ENCODE results near the gene EI24.

EI24 gene

GRCh38 chr11:125600663-125601062, 31.4 kb downstream of the EI24 start:
- Histone ChIP-seq H3K9me3 (ENCODE audit: insufficient read depth, low read depth, low read length) (no peaks in the 10 kb centered on the region), H3K27ac (ENCODE audit: low read depth, low read length) (no peak overlapping the region), H3K36me3 (ENCODE audit: insufficient read depth, low read length) (peaks cover 94% of the 10 kb centered on the region), H3K9ac (ENCODE audit: low read depth, low read length) (no peak overlapping the region), H3K4me1 (ENCODE audit: insufficient read depth, low read length) (no peaks in the 10 kb centered on the region), H3K4me3 (ENCODE audit: low read length) (no peak overlapping the region), H3K27me3 (ENCODE audit: insufficient read depth, low read length) (no peaks in the 10 kb centered on the region)
- WGBS: 98% methylated on average over 2 of the region's 2 CpGs

DNA sequence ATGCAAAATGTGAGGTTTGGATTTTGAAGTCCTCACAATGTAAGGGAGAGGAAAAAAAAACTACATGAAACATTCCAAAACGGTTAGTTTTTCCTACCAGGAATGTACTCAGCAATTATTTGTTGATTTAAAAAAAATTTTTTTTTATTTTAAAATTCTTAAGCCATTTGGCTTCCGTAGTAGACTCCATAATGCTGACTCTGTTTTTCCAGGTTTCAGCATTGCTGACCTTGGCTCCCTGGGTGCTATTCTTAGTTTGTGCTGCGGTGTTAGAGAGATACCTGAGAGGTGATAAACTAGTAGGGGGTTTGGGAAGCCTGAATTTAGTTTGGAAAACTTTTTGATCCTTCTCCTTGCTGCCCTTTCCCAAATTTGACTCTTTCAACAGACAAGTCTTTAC, 33.9 kb downstream of the EI24 start:
- H3K9ac ChIP-seq (ENCODE audit: low read depth, low read length): no peak overlapping the region
- peaks cover 97% of the 10 kb centered on the region for H3K36me3 ChIP-seq (ENCODE audit: insufficient read depth, low read length)
- H3K27ac ChIP-seq (ENCODE audit: low read depth, low read length): no peak overlapping the region
- H3K9me3 ChIP-seq (ENCODE audit: insufficient read depth, low read depth, low read length): no peaks in the 10 kb centered on the region
- 94% methylated on average over 2 of the region's 3 CpGs for WGBS
- H3K4me1 ChIP-seq (ENCODE audit: insufficient read depth, low read length): no peaks in the 10 kb centered on the region
- no peak overlapping the region for H3K4me3 ChIP-seq (ENCODE audit: low read length)
- no peaks in the 10 kb centered on the region for H3K27me3 ChIP-seq (ENCODE audit: insufficient read depth, low read length)

DNA sequence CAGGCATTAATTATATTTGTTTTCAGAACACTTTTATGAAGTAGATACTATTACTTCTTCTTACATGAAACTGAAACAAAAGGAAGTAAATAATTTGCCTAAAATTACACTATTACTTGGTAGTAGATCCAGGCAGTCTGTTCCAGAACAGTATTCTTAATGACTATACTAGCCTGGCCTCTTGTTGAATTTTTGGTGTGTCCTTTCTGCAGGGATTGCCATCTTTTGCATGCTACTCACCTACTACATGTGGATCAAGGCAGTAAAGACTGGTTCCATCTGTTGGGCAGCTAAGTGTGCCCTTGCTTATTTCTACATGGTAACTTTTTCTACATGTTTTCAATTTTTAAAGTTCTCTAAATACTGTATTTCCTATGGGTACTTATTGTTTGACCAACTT, 36.1 kb downstream of the EI24 start:
- no peaks in the 10 kb centered on the region for H3K4me1 ChIP-seq (ENCODE audit: insufficient read depth, low read length)
- H3K9me3 ChIP-seq (ENCODE audit: insufficient read depth, low read depth, low read length): no peaks in the 10 kb centered on the region
- no peak overlapping the region for H3K4me3 ChIP-seq (ENCODE audit: low read length)
- peaks cover 99% of the 10 kb centered on the region for H3K36me3 ChIP-seq (ENCODE audit: insufficient read depth, low read length)
- H3K27me3 ChIP-seq (ENCODE audit: insufficient read depth, low read length): no peaks in the 10 kb centered on the region
- H3K9ac ChIP-seq (ENCODE audit: low read depth, low read length): no peak overlapping the region
- H3K27ac ChIP-seq (ENCODE audit: low read depth, low read length): no peak overlapping the region

DNA sequence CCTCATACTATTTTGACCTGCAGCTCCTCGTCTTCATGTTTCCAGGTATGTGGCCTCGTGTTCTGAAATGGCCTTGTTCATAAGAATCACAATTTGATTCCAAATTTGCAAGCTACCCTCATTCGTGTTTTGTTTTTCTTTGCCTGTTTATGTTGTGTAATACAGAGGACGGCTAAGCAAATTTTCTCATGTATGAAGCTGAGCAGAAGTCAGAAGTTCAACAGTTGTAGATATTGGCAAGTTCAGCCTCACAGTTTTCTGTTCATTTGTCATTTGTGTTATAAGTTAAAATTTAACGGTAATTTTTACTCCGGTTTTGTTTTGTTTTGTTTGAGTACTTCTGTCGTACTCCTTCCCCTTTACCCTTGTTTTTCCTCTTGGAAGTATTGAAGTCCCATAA, 40.3 kb downstream of the EI24 start:
- H3K36me3 ChIP-seq (ENCODE audit: insufficient read depth, low read length): peaks cover 99% of the 10 kb centered on the region
- WGBS: 86% methylated on average over 7 of the region's 7 CpGs

DNA sequence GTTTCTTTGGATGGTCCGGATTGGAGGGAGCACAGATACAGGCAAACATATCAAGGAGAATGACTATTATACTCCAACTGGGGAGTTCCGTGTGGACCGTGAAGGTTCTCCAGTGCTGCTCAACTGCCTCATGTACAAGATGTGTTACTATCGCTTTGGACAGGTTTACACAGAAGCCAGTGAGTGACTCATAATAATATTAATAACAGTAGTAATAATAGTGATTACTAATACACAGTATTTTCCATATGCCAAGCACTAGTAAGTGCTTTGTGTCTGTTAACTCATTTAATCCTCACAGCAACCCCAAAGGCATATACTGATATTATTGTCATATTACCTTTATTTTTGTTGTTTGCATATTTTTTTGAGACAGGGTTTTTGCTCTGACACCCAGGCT, 49.1 kb downstream of the EI24 start:
- H3K9me3 ChIP-seq (ENCODE audit: insufficient read depth, low read depth, low read length): no peaks in the 10 kb centered on the region
- no peak overlapping the region for H3K27ac ChIP-seq (ENCODE audit: low read depth, low read length)
- peaks cover 92% of the 10 kb centered on the region for H3K36me3 ChIP-seq (ENCODE audit: insufficient read depth, low read length)
- H3K27me3 ChIP-seq (ENCODE audit: insufficient read depth, low read length): no peaks in the 10 kb centered on the region
- H3K4me1 ChIP-seq (ENCODE audit: insufficient read depth, low read length): no peaks in the 10 kb centered on the region
- H3K9ac ChIP-seq (ENCODE audit: low read depth, low read length): no peak overlapping the region
- WGBS: 94% methylated on average over 4 of the region's 4 CpGs
- no peak overlapping the region for H3K4me3 ChIP-seq (ENCODE audit: low read length)

More for the DNA sequence above, 40.3 kb downstream of the EI24 start:
- Histone ChIP-seq H3K4me3 (ENCODE audit: low read length) (no peak overlapping the region), H3K27ac (ENCODE audit: low read depth, low read length) (no peak overlapping the region), H3K27me3 (ENCODE audit: insufficient read depth, low read length) (no peaks in the 10 kb centered on the region), H3K4me1 (ENCODE audit: insufficient read depth, low read length) (no peaks in the 10 kb centered on the region), H3K9me3 (ENCODE audit: insufficient read depth, low read depth, low read length) (no peaks in the 10 kb centered on the region), H3K9ac (ENCODE audit: low read depth, low read length) (no peak overlapping the region)

GRCh38 chr11:125621995-125622394, 52.7 kb downstream of the EI24 start:
- Histone ChIP-seq H3K9me3 (ENCODE audit: insufficient read depth, low read depth, low read length) (no peaks in the 10 kb centered on the region), H3K36me3 (ENCODE audit: insufficient read depth, low read length) (peaks cover 61% of the 10 kb centered on the region), H3K27ac (ENCODE audit: low read depth, low read length) (no peak overlapping the region), H3K4me3 (ENCODE audit: low read length) (no peak overlapping the region), H3K9ac (ENCODE audit: low read depth, low read length) (no peak overlapping the region), H3K4me1 (ENCODE audit: insufficient read depth, low read length) (peaks cover under 1% of the 10 kb centered on the region; the same call in 1 of the 2 replicates), H3K27me3 (ENCODE audit: insufficient read depth, low read length) (no peaks in the 10 kb centered on the region)
- 91% methylated on average over 2 of the region's 2 CpGs for WGBS

DNA sequence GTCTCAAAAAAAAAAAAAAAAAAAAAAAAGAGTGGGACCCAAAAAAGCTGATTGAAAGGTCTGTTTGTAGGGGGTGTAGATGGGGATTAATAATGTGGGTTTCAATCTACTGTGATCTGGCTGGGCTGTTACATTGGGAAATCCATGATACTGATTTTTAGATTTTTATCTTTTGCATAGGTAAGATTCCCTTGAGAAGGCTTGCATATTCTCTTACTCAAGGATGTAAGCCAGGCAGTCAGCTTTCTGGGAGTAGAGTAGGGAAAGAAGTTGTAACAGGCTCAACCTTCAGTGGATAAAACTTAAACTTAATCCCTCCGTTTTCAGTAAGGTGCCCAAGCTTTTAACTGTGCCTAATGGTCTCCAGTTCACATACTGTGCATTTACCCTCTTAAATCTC, 53.8 kb downstream of the EI24 start:
- 89% methylated on average over 1 of the region's 1 CpG for WGBS
- peaks cover 61% of the 10 kb centered on the region for H3K36me3 ChIP-seq (ENCODE audit: insufficient read depth, low read length)

GRCh38 chr11:125624756-125625213, 55.5 kb downstream of the EI24 start, which contains the start of gene CHEK1:
Gene CHEK1 (plus strand): TSS chr11:125625163. CDS start chr11:125626769, 1,606 bp downstream.
- H3K36me3 ChIP-seq (ENCODE audit: insufficient read depth, low read length): peaks cover 61% of the 10 kb centered on the region
- H3K4me1 ChIP-seq (ENCODE audit: insufficient read depth, low read length): peaks cover 11% of the 10 kb centered on the region; the same call in 1 of the 2 replicates
- no peaks in the 10 kb centered on the region for H3K9me3 ChIP-seq (ENCODE audit: insufficient read depth, low read depth, low read length)
- H3K27ac ChIP-seq (ENCODE audit: low read depth, low read length): peak within 1 kb of the TSS; percentile 98
- H3K9ac ChIP-seq (ENCODE audit: low read depth, low read length): peak within 1 kb of the TSS; percentile 97
- no peaks in the 10 kb centered on the region for H3K27me3 ChIP-seq (ENCODE audit: insufficient read depth, low read length)
- H3K4me3 ChIP-seq (ENCODE audit: low read length): peak within 1 kb of the TSS; percentile 69
- 83% methylated on average over 8 of the region's 9 CpGs for WGBS

More for the DNA sequence above, 53.8 kb downstream of the EI24 start:
- peaks cover 11% of the 10 kb centered on the region; the same call in 1 of the 2 replicates for H3K4me1 ChIP-seq (ENCODE audit: insufficient read depth, low read length)
- H3K4me3 ChIP-seq (ENCODE audit: low read length): no peak overlapping the region
- H3K9ac ChIP-seq (ENCODE audit: low read depth, low read length): no peak overlapping the region
- H3K9me3 ChIP-seq (ENCODE audit: insufficient read depth, low read depth, low read length): no peaks in the 10 kb centered on the region
- no peak overlapping the region for H3K27ac ChIP-seq (ENCODE audit: low read depth, low read length)
- no peaks in the 10 kb centered on the region for H3K27me3 ChIP-seq (ENCODE audit: insufficient read depth, low read length)

- H3K9ac ChIP-seq (ENCODE audit: low read depth, low read length): peak overlapping the region; percentile 97
- H3K4me3 ChIP-seq (ENCODE audit: low read length): peak overlapping the region; percentile 69
- H3K4me1 ChIP-seq (ENCODE audit: insufficient read depth, low read length): peaks cover 11% of the 10 kb centered on the region; the same call in 1 of the 2 replicates
- 8% methylated on average over 20 of the region's 20 CpGs for WGBS
- peaks cover 61% of the 10 kb centered on the region for H3K36me3 ChIP-seq (ENCODE audit: insufficient read depth, low read length)
- H3K9me3 ChIP-seq (ENCODE audit: insufficient read depth, low read depth, low read length): no peaks in the 10 kb centered on the region
- no peaks in the 10 kb centered on the region for H3K27me3 ChIP-seq (ENCODE audit: insufficient read depth, low read length)
- peak overlapping the region; percentile 98 for H3K27ac ChIP-seq (ENCODE audit: low read depth, low read length)
Observed at GRCh38 chr11:125625225-125625629, 56.0 kb downstream of the EI24 start.

DNA sequence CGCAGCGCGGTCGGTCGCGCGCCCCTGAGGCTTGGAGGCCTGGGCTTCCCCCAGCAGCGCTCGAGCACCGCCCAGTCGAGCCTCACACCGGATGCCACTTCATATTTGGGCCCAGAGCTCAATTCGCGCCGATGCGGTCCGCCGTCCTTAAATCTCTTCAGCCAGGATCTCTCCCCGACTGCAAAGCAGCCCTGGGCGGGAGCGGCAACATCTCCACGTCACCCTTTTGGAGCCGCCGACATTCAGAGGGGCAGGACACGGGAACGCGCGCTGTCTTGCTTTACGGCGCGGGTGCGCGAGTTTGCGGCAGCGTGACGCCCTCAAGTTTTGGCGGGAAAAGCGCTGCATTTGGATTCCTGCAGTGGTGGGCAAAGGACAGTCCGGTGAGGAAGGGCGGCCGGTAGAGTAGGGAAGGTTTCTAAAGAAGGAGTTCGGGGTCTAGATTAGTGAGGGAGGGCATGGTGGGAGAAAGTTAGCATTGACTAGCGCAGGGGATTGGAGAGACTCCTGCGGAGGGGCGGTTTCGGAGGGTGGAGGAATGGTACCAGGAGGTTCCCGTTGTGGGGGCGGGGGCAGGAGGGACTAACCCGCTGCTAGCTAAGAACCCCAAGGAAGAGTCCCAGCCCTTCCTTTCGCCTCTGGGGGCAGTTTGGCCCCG, 56.5 kb downstream of the EI24 start:
- under 1% methylated on average over 51 of the region's 51 CpGs for WGBS
- no peaks in the 10 kb centered on the region for H3K9me3 ChIP-seq (ENCODE audit: insufficient read depth, low read depth, low read length)
- peaks cover 61% of the 10 kb centered on the region for H3K36me3 ChIP-seq (ENCODE audit: insufficient read depth, low read length)
- peak overlapping the region; percentile 98 for H3K27ac ChIP-seq (ENCODE audit: low read depth, low read length)
- no peaks in the 10 kb centered on the region for H3K27me3 ChIP-seq (ENCODE audit: insufficient read depth, low read length)
- peak overlapping the region; percentile 69 for H3K4me3 ChIP-seq (ENCODE audit: low read length)
- peak overlapping the region; percentile 97 for H3K9ac ChIP-seq (ENCODE audit: low read depth, low read length)
- H3K4me1 ChIP-seq (ENCODE audit: insufficient read depth, low read length): peaks cover 11% of the 10 kb centered on the region; the same call in 1 of the 2 replicates

DNA sequence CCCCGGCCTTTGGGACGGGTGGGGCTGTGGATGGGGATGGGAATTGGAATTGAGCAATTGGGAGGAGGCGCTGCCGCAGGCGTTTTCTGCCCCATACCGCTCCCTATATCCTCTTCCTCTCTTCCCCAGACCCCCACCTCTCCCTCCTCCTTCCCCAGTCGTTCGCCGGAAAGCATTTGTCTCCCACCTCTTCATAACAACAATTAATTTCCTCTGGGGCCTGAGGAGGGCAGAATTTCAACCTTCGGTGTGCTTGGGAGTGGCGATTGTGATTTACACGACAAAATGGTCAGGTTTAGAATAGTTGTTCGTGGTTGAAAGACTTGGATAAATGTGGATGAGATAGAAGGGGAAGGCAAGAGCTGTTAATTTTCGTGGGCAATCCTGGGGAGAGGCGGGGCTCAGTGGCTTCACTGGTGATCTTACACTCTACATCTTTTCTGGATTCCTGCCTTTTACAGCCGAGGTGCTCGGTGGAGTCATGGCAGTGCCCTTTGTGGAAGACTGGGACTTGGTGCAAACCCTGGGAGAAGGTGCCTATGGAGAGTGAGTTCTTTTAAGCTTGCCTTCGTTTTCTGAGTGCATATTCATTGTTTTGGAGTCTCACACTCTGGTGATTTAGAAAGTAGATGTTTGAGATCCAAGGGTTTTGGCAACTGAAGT, 57.1 kb downstream of the EI24 start:
- H3K4me3 ChIP-seq (ENCODE audit: low read length): peak overlapping the region; percentile 69
- H3K27me3 ChIP-seq (ENCODE audit: insufficient read depth, low read length): no peaks in the 10 kb centered on the region
- H3K9me3 ChIP-seq (ENCODE audit: insufficient read depth, low read depth, low read length): no peaks in the 10 kb centered on the region
- peaks cover 61% of the 10 kb centered on the region for H3K36me3 ChIP-seq (ENCODE audit: insufficient read depth, low read length)
- peak overlapping the region; percentile 97 for H3K9ac ChIP-seq (ENCODE audit: low read depth, low read length)
- H3K27ac ChIP-seq (ENCODE audit: low read depth, low read length): peak overlapping the region; percentile 98
- WGBS: under 1% methylated on average over 16 of the region's 18 CpGs
- peaks cover 11% of the 10 kb centered on the region; the same call in 1 of the 2 replicates for H3K4me1 ChIP-seq (ENCODE audit: insufficient read depth, low read length)
